ENCODE measurements around the gene CHGA.

Gene CHGA

DNA sequence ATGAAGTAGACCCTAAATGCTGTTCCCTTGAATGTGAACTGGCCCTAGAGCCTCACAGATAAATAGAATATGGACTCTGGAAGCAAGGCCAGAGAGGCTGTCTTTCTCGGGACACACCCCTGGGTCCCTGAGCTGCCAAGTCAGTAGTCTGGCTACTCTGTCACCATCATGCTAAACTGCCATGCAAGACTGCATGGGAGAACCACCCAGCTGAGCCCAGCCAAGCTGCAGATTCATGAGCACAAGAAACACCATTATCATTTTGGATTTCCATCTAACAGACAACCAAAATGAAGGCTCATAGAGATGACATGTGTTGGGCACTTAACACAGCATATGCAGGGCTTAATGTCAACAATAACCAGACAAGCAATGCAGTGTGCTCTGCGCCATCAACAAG, 53.3 kb downstream of the CHGA start:
- DNase-seq (ENCODE audit: low read depth in 2 of 3, low spot score in 1 of 3) = no peak

DNA sequence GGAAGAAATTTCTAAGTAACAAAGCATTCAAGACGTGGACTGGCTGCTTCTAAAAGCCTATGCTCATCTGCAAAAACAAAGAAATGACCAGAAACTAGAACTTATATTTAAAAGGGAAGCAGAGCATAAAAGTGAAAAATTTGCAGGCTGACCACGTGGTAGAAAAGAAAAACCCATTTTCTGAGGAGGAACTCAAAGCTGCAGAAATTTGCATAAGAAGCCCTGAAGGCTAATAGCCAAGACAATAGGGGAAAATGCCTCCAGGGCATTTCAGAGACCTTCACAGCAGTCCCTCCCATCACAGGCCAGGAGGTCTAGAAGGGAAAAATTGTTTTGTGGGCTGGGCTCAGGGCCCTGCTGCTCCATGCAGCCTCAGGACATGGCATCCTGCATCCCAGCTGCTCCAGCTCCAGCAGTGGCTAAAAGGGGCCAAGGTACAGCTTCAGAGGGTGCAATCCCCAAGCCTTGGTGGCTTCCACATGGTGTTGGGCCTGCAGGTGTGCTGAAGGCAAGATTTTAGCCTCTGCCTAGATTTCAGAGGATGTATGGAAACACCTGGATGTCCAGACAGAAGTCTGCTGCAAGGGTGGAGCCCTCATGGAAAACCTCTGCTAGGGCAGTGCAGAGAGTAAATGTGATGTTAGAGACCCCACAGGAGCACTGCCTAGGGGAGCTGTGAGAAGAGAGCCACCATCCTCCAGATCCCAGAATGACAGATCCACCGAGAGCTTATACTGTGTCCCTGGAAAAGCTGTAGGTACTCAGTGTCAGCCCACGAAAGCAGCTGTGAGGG, 55.5 kb downstream of the CHGA start:
- DNase-seq (ENCODE audit: low read depth in 2 of 3, low spot score in 1 of 3) = no peak

DNA sequence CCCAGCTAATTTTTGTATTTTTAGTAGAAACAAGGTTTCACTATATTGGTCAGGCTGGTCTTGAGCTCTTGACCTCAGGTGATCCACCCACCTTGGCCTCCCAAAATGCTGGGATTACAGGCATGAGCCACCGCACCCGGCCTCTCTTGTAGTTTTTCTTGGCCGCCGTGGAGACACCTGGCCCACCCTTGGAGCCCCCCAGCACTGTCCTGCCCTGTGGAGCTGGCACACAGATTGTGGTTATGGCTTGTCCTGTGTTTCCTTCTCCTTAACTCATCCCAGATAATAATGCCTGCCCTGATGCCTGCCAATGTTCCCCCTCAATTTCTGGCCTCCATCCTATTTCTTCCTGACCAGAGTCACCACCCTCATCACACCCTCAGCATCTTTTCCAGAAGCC, 57.9 kb downstream of the CHGA start:
- DNase-seq (ENCODE audit: low read depth in 2 of 3, low spot score in 1 of 3) = no peak

DNA sequence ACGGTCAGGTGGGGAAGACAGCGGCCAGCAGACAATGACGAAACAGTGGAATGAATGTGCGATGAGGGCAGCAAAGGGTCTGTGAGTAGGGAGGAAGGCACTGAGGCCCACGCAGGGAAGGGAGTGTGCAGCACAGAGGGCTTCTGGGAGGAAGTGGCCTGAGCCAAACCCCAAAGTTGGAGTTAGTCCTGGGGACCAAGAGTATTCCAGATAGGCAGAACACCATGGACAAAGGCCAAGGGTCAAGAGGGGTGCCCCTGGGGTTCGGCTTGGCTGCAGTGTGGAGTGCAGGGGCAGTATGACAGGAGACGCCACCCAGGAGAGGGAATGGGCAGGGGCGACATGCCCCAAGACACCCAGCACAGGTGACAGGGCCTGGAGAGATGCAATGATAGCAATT, 58.8 kb downstream of the CHGA start:
- DNase-seq (ENCODE audit: low read depth in 2 of 3, low spot score in 1 of 3) = no peak

DNA sequence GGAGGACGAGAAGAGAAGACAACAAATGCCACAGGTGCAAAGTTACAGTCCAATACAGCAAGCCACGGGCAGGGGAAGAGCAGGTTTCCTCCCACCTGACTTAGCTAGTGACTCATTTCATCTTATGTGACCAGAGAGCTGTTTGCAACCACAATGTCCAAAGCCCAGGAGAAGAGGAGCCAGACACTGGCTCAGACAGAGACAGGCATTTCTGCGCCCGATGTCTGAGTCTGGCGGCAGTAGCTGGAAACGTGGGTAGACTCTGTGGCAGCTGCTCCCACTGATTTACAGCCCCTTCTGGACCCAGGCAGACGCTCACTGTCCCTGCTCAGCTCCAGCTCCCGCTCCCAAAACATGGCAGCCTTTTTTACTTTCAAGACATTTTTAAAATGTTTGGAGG, 60.0 kb downstream of the CHGA start:
- DNase-seq (ENCODE audit: low read depth in 2 of 3, low spot score in 1 of 3) = no peak

DNA sequence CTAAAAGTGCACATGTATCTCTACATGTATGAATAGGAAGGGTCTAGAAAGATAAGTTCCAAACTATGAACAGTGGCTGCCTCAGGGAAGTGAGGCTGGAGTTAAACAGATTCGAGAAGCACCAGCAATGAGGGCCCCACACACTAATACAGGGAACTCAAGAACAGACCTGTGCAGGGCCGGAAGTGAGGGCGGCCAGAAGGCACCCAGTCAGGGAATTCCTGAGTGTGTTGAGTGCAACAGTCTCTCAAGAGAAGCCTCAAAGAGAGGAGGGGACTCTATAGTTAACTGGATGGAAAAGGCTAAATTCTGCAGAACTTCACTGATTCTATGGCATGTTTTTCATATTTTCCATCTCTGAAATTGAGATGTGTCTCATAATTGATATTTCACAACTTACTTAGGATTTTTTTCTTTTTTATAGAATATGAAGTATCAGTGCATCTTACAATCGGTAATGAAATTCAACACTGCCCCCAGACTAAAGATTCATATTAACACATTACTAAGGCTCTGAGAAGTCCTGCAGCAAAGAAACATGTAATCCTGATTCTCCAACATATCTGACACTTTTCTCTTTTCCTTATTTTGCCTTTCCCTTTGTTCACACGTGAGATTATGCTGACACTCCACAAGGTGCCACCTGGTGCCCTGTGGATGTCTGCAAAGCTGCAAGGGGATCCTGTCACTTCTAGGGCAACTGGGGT, 61.3 kb downstream of the CHGA start:
- no peak for DNase-seq (ENCODE audit: low read depth in 2 of 3, low spot score in 1 of 3)

All from stimulated activated CD4-positive, alpha-beta T cell treated with anti-CD3 and anti-CD28 coated beads, Interleukin-12 subunit alpha, Interleukin-12 subunit beta, amount 100 ng/mL, for 48 hours (primary cell).